HG03558 (cell line): ENCODE measurements around the gene PDE4D.
"Not testable (repeated sequence)": the region's sequence is repeated elsewhere in the genome, so short reads cannot be mapped to it uniquely, and the experiment has no call there.

Experiments used
- ATAC-seq: cut with Tn5 transposase; IDR thresholded peaks from one replicate; pipeline ENCODE4 v1.9.1; 2021; ENCODE audit warnings: moderate number of reproducible peaks; ENCODE audit not compliant: unreplicated experiment; ENCODE audit errors: extremely low read depth

Gene PDE4D

DNA sequence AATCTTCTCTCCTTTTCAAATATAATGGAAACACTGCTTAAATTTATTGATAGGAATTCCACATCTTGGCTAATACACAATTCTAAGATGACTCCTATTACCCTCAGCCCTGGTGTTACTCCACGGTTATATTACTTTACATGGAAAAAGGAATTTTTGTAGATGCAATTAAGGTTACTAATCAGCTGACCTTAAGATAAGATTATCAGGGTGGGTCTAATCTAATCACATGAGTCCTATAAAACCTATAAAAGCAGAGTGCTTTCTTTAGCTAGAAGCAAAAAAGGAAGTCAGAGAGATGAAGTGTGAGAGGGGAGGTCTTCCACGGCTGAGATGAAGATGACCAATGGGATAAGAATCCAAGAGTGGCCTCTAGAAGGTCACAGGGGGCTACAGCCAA is 268.6 kb downstream of the PDE4D start:
- no peak for ATAC-seq

- no peak for ATAC-seq
Measured at GRCh38 chr5:59622848-59623247, 270.7 kb downstream of the PDE4D start.

GRCh38 chr5:59621477-59621876 is 272.0 kb downstream of the PDE4D start:
- no peak for ATAC-seq

GRCh38 chr5:59620535-59621212 is 272.9 kb downstream of the PDE4D start:
- ATAC-seq, result no peak

- ATAC-seq, result no peak
Measured at GRCh38 chr5:59618644-59619043, 274.9 kb downstream of the PDE4D start.

DNA sequence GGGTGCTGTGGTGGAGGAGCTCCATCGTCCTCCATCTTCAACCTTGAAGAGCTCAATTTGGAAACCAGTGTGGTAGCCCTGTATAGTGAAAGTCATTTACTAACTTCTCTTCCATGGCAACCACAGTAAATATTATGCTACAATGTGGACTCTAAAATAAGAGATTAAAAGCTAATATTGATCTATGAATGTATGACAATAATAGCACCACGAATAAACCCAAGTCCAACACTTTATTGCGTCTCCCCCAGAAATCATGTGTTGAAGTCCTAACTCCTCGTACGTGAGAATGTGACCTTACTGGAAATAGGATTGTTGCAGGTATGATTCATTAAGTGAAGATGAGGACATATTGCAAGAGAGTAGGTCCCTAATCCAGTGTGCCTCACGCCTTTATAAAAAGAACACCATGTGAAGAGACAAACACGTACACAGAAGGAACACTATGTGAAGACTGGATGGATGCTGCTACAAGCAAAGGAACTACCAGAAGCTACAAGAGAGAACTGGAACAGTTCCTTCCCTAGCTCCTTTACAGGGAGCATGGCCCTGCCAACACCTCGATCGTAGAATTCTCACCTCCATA is 276.2 kb downstream of the PDE4D start:
- no peak for ATAC-seq

DNA sequence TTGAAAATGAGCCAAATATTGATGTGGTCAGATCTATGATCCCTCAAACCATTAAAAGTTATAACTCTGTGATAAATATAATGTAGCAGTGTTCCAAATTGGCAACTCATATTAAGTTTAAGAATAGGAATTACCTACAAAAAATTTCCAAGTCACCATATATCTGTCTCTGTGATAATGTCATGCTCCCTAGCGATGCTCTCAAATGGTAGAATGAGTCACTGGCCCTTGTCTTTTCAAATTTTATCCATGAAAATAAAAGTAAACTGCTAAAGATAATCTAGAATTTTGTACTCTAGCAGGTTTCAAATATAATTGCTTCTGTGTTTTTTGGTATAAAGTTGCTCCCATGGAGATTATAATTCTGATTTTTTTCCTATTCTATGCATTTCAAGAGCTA is 277.1 kb downstream of the PDE4D start:
- no peak for ATAC-seq

- no peak for ATAC-seq
Measured at GRCh38 chr5:59615272-59615671, 278.3 kb downstream of the PDE4D start.

DNA sequence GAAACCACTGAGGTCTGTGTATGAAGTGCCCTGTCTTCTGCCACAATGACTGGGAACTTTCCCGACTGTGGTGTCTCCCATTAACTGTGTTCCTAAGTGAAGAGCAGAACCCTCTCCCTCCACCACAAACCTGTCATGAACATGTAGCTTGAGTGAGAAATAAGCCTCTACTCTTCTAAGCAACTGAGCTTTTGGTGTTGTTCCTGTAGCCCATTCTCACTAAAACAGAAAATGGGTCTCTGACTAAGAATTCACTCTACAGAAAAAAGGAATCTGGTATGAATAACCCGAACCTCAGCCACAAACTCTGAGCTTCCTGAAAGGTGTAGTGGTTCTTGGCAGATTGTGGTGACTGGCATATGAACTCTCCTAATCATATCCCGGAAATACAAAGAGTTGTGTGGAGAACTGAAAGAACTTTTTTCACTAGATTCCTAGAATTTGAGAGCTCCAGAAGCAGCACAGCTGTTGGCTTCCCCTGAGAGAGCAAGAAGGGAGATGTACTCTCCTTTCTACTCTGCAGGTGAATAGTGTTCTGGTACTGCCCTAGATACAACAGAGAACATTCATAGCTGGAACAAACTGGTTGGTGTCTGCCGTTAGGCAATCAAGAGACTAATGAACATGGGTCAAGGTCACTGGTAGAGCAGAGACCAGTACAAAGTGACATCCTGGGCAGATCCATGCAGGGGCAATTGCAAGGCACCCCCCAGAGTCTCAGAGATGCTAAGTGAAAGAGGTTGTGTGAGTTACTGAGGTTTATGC is 283.8 kb downstream of the PDE4D start:
- ATAC-seq, result no peak

DNA sequence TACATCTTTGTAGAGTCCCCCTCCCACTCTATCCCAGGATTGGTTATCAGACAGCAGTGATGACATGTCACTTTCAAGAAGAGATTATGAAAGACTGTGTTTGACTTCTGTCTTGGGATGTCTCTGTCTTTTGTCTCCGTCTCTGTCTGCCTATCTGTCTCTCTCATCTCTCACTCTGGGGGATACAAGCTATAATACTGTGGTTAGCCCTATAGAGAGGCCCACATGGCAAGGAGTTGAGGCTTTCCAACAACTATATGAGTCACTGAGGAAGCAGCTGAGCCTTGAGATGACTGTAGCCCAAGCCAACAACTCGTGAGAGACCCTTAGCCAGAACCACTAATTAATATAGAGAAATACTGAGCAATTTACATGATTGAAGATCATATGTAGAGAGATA is 284.8 kb downstream of the PDE4D start:
- no peak for ATAC-seq

DNA sequence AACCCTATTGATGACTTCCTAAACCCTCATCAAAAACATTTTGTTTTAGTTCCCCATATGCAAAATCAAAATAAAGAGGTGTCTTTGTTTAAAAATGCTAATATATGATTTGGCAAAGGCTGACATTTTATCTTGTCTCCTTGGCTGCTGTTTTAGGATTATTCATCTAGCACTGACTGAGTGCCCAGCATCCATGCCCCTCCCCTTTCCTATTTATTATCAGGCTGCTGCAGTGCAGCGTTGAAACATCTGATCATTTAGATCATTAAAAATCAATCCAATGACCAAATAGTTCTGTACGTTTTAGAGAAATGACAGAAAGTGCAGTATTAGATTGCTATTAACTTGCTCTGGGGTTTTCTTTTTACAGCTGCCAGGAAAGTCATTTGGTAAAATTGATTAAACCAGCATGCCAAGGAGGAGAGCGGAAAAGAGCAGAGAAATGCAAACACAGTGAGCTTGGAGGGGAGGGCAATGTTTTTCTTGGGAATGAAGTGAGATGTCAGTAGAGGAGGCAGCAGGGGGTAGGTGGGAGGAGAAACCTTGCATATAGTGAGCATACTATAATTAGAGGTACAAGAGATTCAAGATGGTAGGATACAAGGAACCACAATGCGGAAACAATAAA is 286.3 kb downstream of the PDE4D start:
- ATAC-seq, result no peak

DNA sequence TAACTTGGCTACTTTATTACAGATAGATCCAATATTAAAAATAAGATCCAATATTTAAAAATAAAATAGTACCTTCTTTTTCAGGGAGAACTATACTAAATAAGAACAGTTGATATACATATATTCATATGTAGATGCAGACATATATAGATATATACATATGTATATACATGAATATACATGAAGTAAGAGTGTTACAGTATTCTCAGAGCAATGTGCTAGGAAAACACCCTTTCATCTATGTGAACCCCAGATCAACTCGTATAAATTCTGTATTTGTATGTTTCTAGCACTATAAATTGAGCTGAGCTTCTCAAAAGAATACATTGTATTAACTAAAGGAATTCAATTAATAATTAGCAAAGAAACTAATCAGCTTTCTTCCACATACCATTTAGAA is 287.6 kb downstream of the PDE4D start:
- ATAC-seq, result no peak

- no peak for ATAC-seq
Measured at GRCh38 chr5:59604111-59604510, 289.4 kb downstream of the PDE4D start.

- ATAC-seq, result no peak
Measured at GRCh38 chr5:59600998-59601397, 292.5 kb downstream of the PDE4D start.

- no peak for ATAC-seq
Measured at GRCh38 chr5:59600153-59600552, 293.4 kb downstream of the PDE4D start.

DNA sequence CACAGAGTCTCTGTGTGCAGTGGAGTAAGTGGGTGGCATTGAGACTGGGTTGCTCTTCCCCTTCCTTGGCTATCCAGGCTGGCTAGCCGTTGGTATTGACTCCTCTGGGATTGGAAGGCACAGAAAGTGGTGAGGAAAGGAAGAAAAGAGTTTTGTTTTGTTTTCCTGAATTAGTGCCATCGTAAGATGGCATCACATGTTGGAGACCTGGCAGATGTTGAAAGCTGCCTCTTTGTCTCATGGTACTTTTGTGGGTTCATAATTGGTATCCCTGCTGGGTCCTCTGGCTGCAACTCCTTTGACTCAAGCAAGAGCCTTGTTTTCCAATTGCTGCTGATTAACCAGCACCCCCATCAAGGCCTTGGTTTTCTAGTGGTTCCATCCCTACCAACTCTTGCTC is 293.8 kb downstream of the PDE4D start:
- ATAC-seq, result no peak

DNA sequence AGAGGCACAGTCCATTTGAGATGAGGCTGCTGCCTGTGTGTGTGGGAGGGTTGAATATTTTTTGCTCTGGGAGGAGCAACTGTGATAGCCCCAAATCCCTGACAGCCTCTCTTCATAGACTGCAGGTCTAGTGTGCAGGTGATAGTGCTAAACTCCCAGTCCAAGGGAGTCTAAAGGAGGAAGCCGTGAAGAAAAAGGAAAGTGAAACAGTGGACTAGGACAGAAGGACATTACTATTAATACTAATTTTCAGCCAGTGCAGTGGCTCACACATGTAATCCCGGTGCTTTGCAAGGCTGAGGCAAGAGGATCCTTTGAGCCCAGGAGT is 295.0 kb downstream of the PDE4D start:
- ATAC-seq, result no peak

GRCh38 chr5:59597690-59598546 is 295.6 kb downstream of the PDE4D start:
- no peak for ATAC-seq

- no peak for ATAC-seq
Measured at GRCh38 chr5:59596586-59597350, 296.8 kb downstream of the PDE4D start.

GRCh38 chr5:59594118-59594517 is 299.4 kb downstream of the PDE4D start:
- ATAC-seq, result not testable (repeated sequence)
